Measurements from ENCODE around the gene MSI2. TPM values are rescaled to one million over a fixed set of nuclear protein-coding genes. Genes with fewer than 3 reads are reported as not detected.

The MSI2 gene
- total and polyA plus RNA-seq, 5 donors = 43.9 to 113 (median 107) TPM

GRCh38 chr17:57550016-57550415 is 293.7 kb downstream of the MSI2 start:
- ATAC-seq (no peak), DNase-seq (no peak)
- Histone ChIP-seq H3K27me3 (ENCODE audit: control insufficient read depth, insufficient read depth) (no peaks in the 10 kb centered on the region), H3K4me1 (ENCODE audit: control insufficient read depth, insufficient read depth, low read length) (peaks cover 16% of the 10 kb centered on the region), H3K4me3 (ENCODE audit: low read length) (no peak overlapping the region), H3K27ac (ENCODE audit: low read length) (no peak overlapping the region), H3K9me3 (ENCODE audit: control insufficient read depth, low read length) (no peaks in the 10 kb centered on the region)
- 93% methylated on average over 10 of the region's 10 CpGs for WGBS
- intact Hi-C loops (cut with DNase I) = no loop called here

- intact Hi-C loops (cut with DNase I) = no loop called here
- ATAC-seq (no peak), DNase-seq (no peak)
- WGBS = 92% methylated on average over 11 of the region's 11 CpGs
- Histone ChIP-seq H3K4me1 (ENCODE audit: control insufficient read depth, insufficient read depth, low read length) (peaks cover 12% of the 10 kb centered on the region), H3K9me3 (ENCODE audit: control insufficient read depth, low read length) (no peaks in the 10 kb centered on the region), H3K4me3 (ENCODE audit: low read length) (no peak overlapping the region), H3K27me3 (ENCODE audit: control insufficient read depth, insufficient read depth) (no peaks in the 10 kb centered on the region), H3K27ac (ENCODE audit: low read length) (no peak overlapping the region)
Measured at GRCh38 chr17:57550668-57551315, 294.5 kb downstream of the MSI2 start.

GRCh38 chr17:57551321-57552079 is 295.2 kb downstream of the MSI2 start:
- ATAC-seq (no peak), DNase-seq (no peak)
- intact Hi-C loops (cut with DNase I) = no loop called here
- no peaks in the 10 kb centered on the region for H3K27me3 ChIP-seq (ENCODE audit: control insufficient read depth, insufficient read depth)
- H3K27ac ChIP-seq (ENCODE audit: low read length) = no peak overlapping the region
- H3K4me1 ChIP-seq (ENCODE audit: control insufficient read depth, insufficient read depth, low read length) = peaks cover 12% of the 10 kb centered on the region
- no peak overlapping the region for H3K4me3 ChIP-seq (ENCODE audit: low read length)
- WGBS = 90% methylated on average over 14 of the region's 14 CpGs
- H3K9me3 ChIP-seq (ENCODE audit: control insufficient read depth, low read length) = no peaks in the 10 kb centered on the region

- no peaks in the 10 kb centered on the region for H3K27me3 ChIP-seq (ENCODE audit: control insufficient read depth, insufficient read depth)
- WGBS = 43% methylated on average over 11 of the region's 11 CpGs
- no peak overlapping the region for H3K27ac ChIP-seq (ENCODE audit: low read length)
- DNase-seq = peak; percentile 48 to 82 (median 71)
- intact Hi-C loops (cut with DNase I) = no loop called here
- peak; percentile 55 to 56 for ATAC-seq
- H3K4me1 ChIP-seq (ENCODE audit: control insufficient read depth, insufficient read depth, low read length) = peaks cover 12% of the 10 kb centered on the region
- H3K4me3 ChIP-seq (ENCODE audit: low read length) = no peak overlapping the region
- no peaks in the 10 kb centered on the region for H3K9me3 ChIP-seq (ENCODE audit: control insufficient read depth, low read length)
Measured at GRCh38 chr17:57552114-57552624, 295.8 kb downstream of the MSI2 start.

- Histone ChIP-seq H3K4me3 (ENCODE audit: low read length) (no peak overlapping the region), H3K27me3 (ENCODE audit: control insufficient read depth, insufficient read depth) (no peaks in the 10 kb centered on the region), H3K27ac (ENCODE audit: low read length) (no peak overlapping the region), H3K4me1 (ENCODE audit: control insufficient read depth, insufficient read depth, low read length) (peaks cover 12% of the 10 kb centered on the region), H3K9me3 (ENCODE audit: control insufficient read depth, low read length) (no peaks in the 10 kb centered on the region)
- 37% methylated on average over 12 of the region's 12 CpGs for WGBS
- intact Hi-C loops (cut with DNase I) = no loop called here
- ATAC-seq = peak; percentile 38 to 44
- peak in 1 of 3 donors; percentile 52 for DNase-seq
Measured at GRCh38 chr17:57553526-57553925, 297.2 kb downstream of the MSI2 start.

- peak in 2 of 3 donors; percentile 48 to 76 for DNase-seq
- 41% methylated on average over 14 of the region's 14 CpGs for WGBS
- intact Hi-C loops (cut with DNase I) = no loop called here
- Histone ChIP-seq H3K27ac (ENCODE audit: low read length) (no peak overlapping the region), H3K27me3 (ENCODE audit: control insufficient read depth, insufficient read depth) (no peaks in the 10 kb centered on the region), H3K4me1 (ENCODE audit: control insufficient read depth, insufficient read depth, low read length) (peaks cover 12% of the 10 kb centered on the region), H3K9me3 (ENCODE audit: control insufficient read depth, low read length) (no peaks in the 10 kb centered on the region), H3K4me3 (ENCODE audit: low read length) (no peak overlapping the region)
- peak; percentile 4 to 27 for ATAC-seq
Measured at GRCh38 chr17:57553991-57554825, 297.9 kb downstream of the MSI2 start.

GRCh38 chr17:57554826-57555635 is 298.7 kb downstream of the MSI2 start:
- H3K4me1 ChIP-seq (ENCODE audit: control insufficient read depth, insufficient read depth, low read length) = peaks cover 12% of the 10 kb centered on the region
- no peak overlapping the region for H3K27ac ChIP-seq (ENCODE audit: low read length)

GRCh38 chr17:57555636-57556175 is 299.4 kb downstream of the MSI2 start:
- DNase-seq (no peak), ATAC-seq (no peak)
- 60% methylated on average over 1 of the region's 1 CpG for WGBS
- no peaks in the 10 kb centered on the region for H3K27me3 ChIP-seq (ENCODE audit: control insufficient read depth, insufficient read depth)
- H3K9me3 ChIP-seq (ENCODE audit: control insufficient read depth, low read length) = no peaks in the 10 kb centered on the region
- H3K27ac ChIP-seq (ENCODE audit: low read length) = no peak overlapping the region
- H3K4me1 ChIP-seq (ENCODE audit: control insufficient read depth, insufficient read depth, low read length) = peaks cover 12% of the 10 kb centered on the region
- no peak overlapping the region for H3K4me3 ChIP-seq (ENCODE audit: low read length)
- intact Hi-C loops (cut with DNase I) = no loop called here

More at GRCh38 chr17:57554826-57555635, 298.7 kb downstream of the MSI2 start:
- Histone ChIP-seq H3K9me3 (ENCODE audit: control insufficient read depth, low read length) (no peaks in the 10 kb centered on the region), H3K4me3 (ENCODE audit: low read length) (no peak overlapping the region), H3K27me3 (ENCODE audit: control insufficient read depth, insufficient read depth) (no peaks in the 10 kb centered on the region)
- ATAC-seq = peak; percentile 12 to 34
- intact Hi-C loops (cut with DNase I) = no loop called here
- 81% methylated on average over 16 of the region's 16 CpGs for WGBS
- DNase-seq = peak in 1 of 3 donors; percentile 52

GRCh38 chr17:57556320-57556719 is 300.0 kb downstream of the MSI2 start:
- H3K9me3 ChIP-seq (ENCODE audit: control insufficient read depth, low read length) = no peaks in the 10 kb centered on the region
- no peak overlapping the region for H3K27ac ChIP-seq (ENCODE audit: low read length)
- intact Hi-C loops (cut with DNase I) = no loop called here
- DNase-seq = no peak
- H3K4me1 ChIP-seq (ENCODE audit: control insufficient read depth, insufficient read depth, low read length) = peaks cover 12% of the 10 kb centered on the region
- 93% methylated on average over 5 of the region's 5 CpGs for WGBS
- no peak overlapping the region for H3K4me3 ChIP-seq (ENCODE audit: low read length)
- ATAC-seq = no peak
- H3K27me3 ChIP-seq (ENCODE audit: control insufficient read depth, insufficient read depth) = no peaks in the 10 kb centered on the region

GRCh38 chr17:57556977-57557376 is 300.7 kb downstream of the MSI2 start:
- no peak overlapping the region for H3K27ac ChIP-seq (ENCODE audit: low read length)
- ATAC-seq (no peak), DNase-seq (no peak)
- peaks cover 12% of the 10 kb centered on the region for H3K4me1 ChIP-seq (ENCODE audit: control insufficient read depth, insufficient read depth, low read length)
- 96% methylated on average over 8 of the region's 8 CpGs for WGBS
- no peaks in the 10 kb centered on the region for H3K9me3 ChIP-seq (ENCODE audit: control insufficient read depth, low read length)
- H3K4me3 ChIP-seq (ENCODE audit: low read length) = no peak overlapping the region
- intact Hi-C loops (cut with DNase I) = no loop called here
- no peaks in the 10 kb centered on the region for H3K27me3 ChIP-seq (ENCODE audit: control insufficient read depth, insufficient read depth)
